Measurements from ENCODE around the gene RBMY1B.
"Not testable (repeated sequence)": the region's sequence is repeated elsewhere in the genome, so short reads cannot be mapped to it uniquely, and the experiment has no call there.

The RBMY1B gene

DNA sequence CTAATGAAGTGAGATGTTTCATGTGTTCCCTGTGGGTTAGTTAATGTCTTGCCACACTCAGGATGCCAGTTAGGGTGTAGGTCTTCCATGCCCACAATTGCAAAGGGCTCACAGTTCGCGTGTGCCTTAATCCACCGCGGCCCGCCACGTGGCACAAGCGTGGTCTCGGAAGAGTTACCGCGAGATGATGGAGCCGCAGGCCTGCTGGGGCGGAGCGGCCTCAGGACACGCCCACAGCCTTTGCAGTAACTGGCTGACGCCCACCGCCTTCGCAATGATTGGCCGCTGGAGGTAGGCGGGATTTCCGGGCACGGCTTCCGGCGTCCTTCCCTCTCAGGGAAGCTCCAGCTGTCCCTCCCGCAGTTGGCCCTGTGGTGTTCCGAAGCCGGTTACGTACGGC is at the start of gene RBMY1B:
Gene RBMY1B, plus strand, starts transcription at position 301 of the 400 bp plus-strand sequence. CDS start 2,013 bp downstream, outside the sequence.
- DNase-seq: not testable (repeated sequence)

DNA sequence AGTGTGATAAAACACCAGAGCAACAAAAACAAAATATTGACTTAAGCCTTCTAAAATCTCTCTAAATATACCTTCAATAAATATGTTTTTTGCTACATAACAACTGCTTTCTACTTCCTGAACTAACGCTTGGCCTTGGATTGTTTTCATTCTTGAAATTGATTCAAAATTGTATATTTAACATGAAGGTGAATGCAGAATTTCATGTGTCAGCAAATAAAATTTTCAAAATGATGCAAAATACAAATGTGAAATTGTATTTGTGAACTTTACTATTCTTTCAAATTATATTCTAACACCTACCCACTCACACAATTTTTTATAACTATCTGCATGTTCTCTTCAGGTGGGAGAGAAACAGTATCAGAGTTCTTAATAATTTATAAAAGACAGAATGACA is 48.2 kb upstream of the RBMY1B start:
- not testable (repeated sequence) for DNase-seq

DNA sequence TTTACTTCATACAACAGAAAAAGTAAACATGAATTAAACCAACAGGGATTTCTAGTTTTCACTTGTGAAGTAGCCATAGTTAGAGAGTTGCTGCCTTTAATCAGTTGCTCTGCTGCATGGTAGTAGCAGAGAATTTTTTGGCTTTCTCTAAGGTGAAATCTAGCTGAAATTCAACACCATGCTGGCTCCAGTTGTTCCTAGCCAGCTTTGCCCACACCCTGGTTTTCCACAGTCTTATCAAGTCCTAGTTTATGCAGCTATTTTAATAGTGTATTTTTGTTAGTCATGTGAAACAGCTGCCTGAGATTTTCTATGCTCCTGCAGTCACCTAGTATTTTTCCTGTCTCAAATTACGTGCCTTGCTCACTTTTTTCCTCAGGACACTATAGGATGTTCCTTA is 28.2 kb upstream of the RBMY1B start:
- no peak for DNase-seq

- not testable (repeated sequence) for DNase-seq
These were observed 23.4 kb downstream of the RBMY1B start, which contains the start of gene RBMY1A1 for GRCh38 chrY:21534579-21534978. Gene RBMY1A1 (plus strand): TSS chrY:21534879. CDS start chrY:21536892, 2,013 bp downstream.

GRCh38 chrY:21559316-21559984 is 48.3 kb downstream of the RBMY1B start:
- DNase-seq: not testable (repeated sequence)

Measured in stimulated activated CD4-positive, alpha-beta T cell treated with anti-CD3 and anti-CD28 coated beads, Interleukin-1b, Interleukin-23, amount 100 ng/mL, for 48 hours (primary cell).